Effector memory CD8-positive, alpha-beta T cell (primary cell): ENCODE data around the gene PSMG1.
"Not testable (repeated sequence)": the region's sequence is repeated elsewhere in the genome, so short reads cannot be mapped to it uniquely, and the experiment has no call there.

Source experiments
- ATAC-seq: fragments of 150-1000 bp; cut with Tn5 transposase; replicated peaks from 2 replicates; pipeline ENCODE4 v1.10.0; 2021; ENCODE audit warnings: mild to moderate bottlenecking, moderate library complexity
- DNase-seq, 3 experiments: peaks; one replicate each; pipeline ENCODE4 v3.0.0; 2021
- H3K27ac Mint-ChIP-seq, 2 donors: one replicate each; pipeline ENCODE4 v1.8.0; 2022; ENCODE audit warnings: mild to moderate bottlenecking in 2 of 2, mixed read lengths in 2 of 2, moderate library complexity in 2 of 2
- H3K27me3 Mint-ChIP-seq, 2 donors: one replicate each; pipeline ENCODE4 v1.8.0; 2022; ENCODE audit warnings: mixed read lengths in 2 of 2
- H3K36me3 Mint-ChIP-seq: one replicate; pipeline ENCODE4 v1.8.0; 2022; ENCODE audit warnings: mild to moderate bottlenecking, moderate library complexity, mixed read lengths; ENCODE audit not compliant: insufficient read depth
- H3K4me1 Mint-ChIP-seq, 2 donors: one replicate each; pipeline ENCODE4 v1.8.0; 2022; ENCODE audit warnings: low read depth in 2 of 2, mixed read lengths in 2 of 2
- H3K4me3 Mint-ChIP-seq, 2 donors: one replicate each; pipeline ENCODE4 v1.8.0; 2022; ENCODE audit warnings: mild to moderate bottlenecking in 2 of 2, mixed read lengths in 2 of 2, moderate library complexity in 2 of 2
- H3K9me3 Mint-ChIP-seq, 2 donors: one replicate each; pipeline ENCODE4 v1.8.0; 2022; ENCODE audit warnings: mixed read lengths in 2 of 2

PSMG1 gene

GRCh38 chr21:39164523-39164922 lies 18.7 kb downstream of the PSMG1 start:
- Mint-ChIP-seq H3K27ac (no peak overlapping the region), H3K36me3 (peaks cover 2% of the 10 kb centered on the region), H3K4me1 (no peaks in the 10 kb centered on the region), H3K9me3 (peaks cover 4 to 8% of the 10 kb centered on the region in 2 donors), H3K27me3 (peaks cover 7 to 28% of the 10 kb centered on the region in 2 donors), H3K4me3 (no peak overlapping the region)
- ATAC-seq, result no peak
- no peak for DNase-seq

DNA sequence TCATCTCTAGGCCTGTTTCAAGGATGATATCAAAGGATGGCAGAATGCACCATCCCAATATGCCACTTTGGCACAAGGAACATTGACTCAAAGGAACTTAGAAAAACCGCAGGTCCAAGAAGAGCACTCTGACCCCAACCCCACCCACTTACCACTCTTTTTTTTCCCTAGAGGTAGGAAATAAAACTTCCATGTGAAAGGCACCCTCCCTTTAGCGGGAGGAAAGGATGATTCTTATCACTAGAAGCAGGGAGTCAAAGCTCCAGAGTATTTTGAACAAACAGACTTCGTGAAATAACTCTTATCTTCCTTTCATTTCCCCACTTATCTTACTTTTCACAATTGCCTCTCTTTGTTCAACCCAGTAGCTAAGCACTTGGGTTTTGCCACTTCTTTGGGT lies 22.2 kb downstream of the PSMG1 start:
- H3K27me3 Mint-ChIP-seq, result peaks cover 7 to 28% of the 10 kb centered on the region in 2 donors
- H3K4me3 Mint-ChIP-seq, result no peak overlapping the region
- no peaks in the 10 kb centered on the region for H3K4me1 Mint-ChIP-seq
- no peak for DNase-seq
- no peak overlapping the region for H3K27ac Mint-ChIP-seq
- H3K9me3 Mint-ChIP-seq, result peaks cover 4 to 8% of the 10 kb centered on the region in 2 donors
- no peak for ATAC-seq
- H3K36me3 Mint-ChIP-seq, result no peaks in the 10 kb centered on the region

- DNase-seq (no peak), ATAC-seq (no peak)
- Mint-ChIP-seq H3K27me3 (peaks cover 7 to 21% of the 10 kb centered on the region in 2 donors), H3K27ac (no peak overlapping the region), H3K4me1 (no peaks in the 10 kb centered on the region), H3K4me3 (no peak overlapping the region), H3K9me3 (peaks cover 4 to 8% of the 10 kb centered on the region in 2 donors), H3K36me3 (no peaks in the 10 kb centered on the region)
These were observed 23.7 kb downstream of the PSMG1 start for GRCh38 chr21:39159342-39160063.

DNA sequence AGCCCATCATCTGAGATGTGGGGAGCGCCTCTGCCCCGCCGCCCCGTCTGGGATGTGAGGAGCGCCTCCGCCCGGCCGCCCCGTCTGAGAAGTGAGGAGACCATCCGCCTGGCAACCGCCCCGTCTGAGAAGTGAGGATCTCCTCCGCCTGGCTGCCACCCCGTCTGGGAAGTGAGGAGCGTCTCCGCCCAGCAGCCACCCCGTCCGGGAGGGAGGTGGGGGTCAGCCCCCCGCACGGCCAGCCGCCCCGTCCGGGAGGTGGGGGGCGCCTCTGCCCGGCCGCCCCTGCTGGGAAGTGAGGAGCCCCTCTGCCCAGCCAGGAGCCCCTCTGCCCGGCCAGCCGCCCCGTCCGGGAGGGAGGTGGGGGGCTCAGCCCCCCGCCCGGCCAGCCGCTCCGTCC lies 26.0 kb downstream of the PSMG1 start:
- peaks cover 4 to 15% of the 10 kb centered on the region in 2 donors for H3K27me3 Mint-ChIP-seq
- not testable (repeated sequence) for H3K9me3 Mint-ChIP-seq, H3K4me3 Mint-ChIP-seq, H3K36me3 Mint-ChIP-seq, H3K4me1 Mint-ChIP-seq, ATAC-seq, DNase-seq, H3K27ac Mint-ChIP-seq

DNA sequence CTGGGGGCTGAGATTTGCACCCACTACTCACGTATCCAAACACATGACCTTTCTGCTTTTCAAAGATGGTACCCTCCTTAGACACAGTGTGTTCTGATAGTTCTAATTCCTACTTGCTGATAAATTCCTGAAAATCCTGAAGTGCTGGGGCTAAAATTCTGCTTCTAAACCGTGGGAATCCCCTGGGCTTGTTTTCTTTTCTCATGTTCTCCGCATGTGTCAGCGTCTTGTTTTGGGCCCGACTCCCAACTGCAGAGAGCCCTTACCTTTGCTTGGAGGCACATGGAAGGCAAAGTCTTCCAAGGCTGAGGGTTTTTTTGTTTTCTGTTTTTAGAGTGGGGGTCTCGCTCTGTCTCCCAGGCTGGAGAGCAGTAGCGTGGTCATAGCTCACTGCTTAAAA lies 27.2 kb downstream of the PSMG1 start:
- Mint-ChIP-seq H3K27ac (no peak overlapping the region), H3K9me3 (no peaks in the 10 kb centered on the region), H3K4me3 (no peak overlapping the region), H3K4me1 (no peaks in the 10 kb centered on the region), H3K36me3 (peaks cover 3% of the 10 kb centered on the region), H3K27me3 (peaks cover 7 to 22% of the 10 kb centered on the region in 2 donors)
- ATAC-seq (no peak), DNase-seq (no peak)

- H3K4me1 Mint-ChIP-seq, result no peaks in the 10 kb centered on the region
- peaks cover 3% of the 10 kb centered on the region for H3K36me3 Mint-ChIP-seq
- no peak for DNase-seq
- no peaks in the 10 kb centered on the region for H3K9me3 Mint-ChIP-seq
- H3K27ac Mint-ChIP-seq, result no peak overlapping the region
- H3K27me3 Mint-ChIP-seq, result peaks cover 12 to 26% of the 10 kb centered on the region in 2 donors
- no peak for ATAC-seq
- no peak overlapping the region for H3K4me3 Mint-ChIP-seq
These were observed 27.7 kb downstream of the PSMG1 start for GRCh38 chr21:39155578-39155977.

DNA sequence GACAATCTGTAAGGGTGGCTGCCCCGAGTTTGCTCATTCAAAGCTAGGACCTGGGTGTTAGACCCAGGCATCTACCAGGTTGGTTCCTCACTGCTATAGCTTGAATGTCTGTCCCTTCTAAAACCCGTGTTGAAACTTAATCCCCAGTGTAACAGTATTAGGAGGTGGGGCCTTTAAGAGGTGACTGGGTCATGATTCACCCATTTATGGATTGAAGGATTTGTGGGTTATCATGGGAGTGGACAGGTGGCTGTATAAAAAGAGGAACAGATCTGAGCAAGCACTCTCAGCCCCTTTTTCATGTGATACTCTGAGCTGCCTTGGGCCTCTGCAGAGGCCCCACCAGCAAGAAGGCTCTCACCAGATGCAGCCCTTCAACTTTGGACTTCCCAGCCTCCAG lies 29.4 kb downstream of the PSMG1 start:
- H3K4me3 Mint-ChIP-seq, result no peak overlapping the region
- no peaks in the 10 kb centered on the region for H3K9me3 Mint-ChIP-seq
- ATAC-seq (no peak), DNase-seq (no peak)
- no peak overlapping the region for H3K27ac Mint-ChIP-seq
- peaks cover 3% of the 10 kb centered on the region for H3K36me3 Mint-ChIP-seq
- peaks cover 22 to 35% of the 10 kb centered on the region in 2 donors for H3K27me3 Mint-ChIP-seq
- no peaks in the 10 kb centered on the region for H3K4me1 Mint-ChIP-seq

DNA sequence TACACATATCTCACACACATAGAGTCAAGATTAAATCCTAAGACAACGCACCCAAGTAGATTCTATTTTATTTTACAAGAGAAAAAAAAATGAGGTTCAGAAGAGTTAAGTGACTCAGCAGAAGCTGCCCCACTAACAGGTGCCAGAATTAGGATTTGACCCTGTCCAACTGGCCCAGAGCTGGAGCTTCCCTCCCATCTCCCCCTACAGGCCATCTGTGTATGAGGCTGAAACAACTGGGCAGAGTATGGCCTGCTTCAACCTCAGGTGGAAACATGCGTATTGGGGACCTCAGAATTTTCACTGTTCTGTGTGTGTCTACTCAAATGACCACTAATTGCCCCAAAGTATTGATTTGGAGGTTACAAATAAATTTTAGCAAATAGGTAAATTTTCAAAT lies 29.9 kb downstream of the PSMG1 start:
- Mint-ChIP-seq H3K27me3 (peaks cover 22 to 35% of the 10 kb centered on the region in 2 donors), H3K9me3 (no peaks in the 10 kb centered on the region), H3K4me1 (no peaks in the 10 kb centered on the region), H3K36me3 (peaks cover 3% of the 10 kb centered on the region), H3K27ac (no peak overlapping the region), H3K4me3 (no peak overlapping the region)
- ATAC-seq, result no peak
- DNase-seq, result no peak

GRCh38 chr21:39152271-39152670 lies 31.0 kb downstream of the PSMG1 start:
- peaks cover 3% of the 10 kb centered on the region for H3K36me3 Mint-ChIP-seq

GRCh38 chr21:39150877-39151276 lies 32.4 kb downstream of the PSMG1 start:
- Mint-ChIP-seq H3K27ac (no peak overlapping the region), H3K27me3 (peaks cover 22 to 35% of the 10 kb centered on the region in 2 donors), H3K4me1 (no peaks in the 10 kb centered on the region), H3K9me3 (no peaks in the 10 kb centered on the region), H3K36me3 (peaks cover 3% of the 10 kb centered on the region), H3K4me3 (no peak overlapping the region)
- ATAC-seq (no peak), DNase-seq (no peak)

More at GRCh38 chr21:39152271-39152670, 31.0 kb downstream of the PSMG1 start:
- ATAC-seq (no peak), DNase-seq (no peak)
- Mint-ChIP-seq H3K27ac (no peak overlapping the region), H3K27me3 (peaks cover 22 to 35% of the 10 kb centered on the region in 2 donors), H3K9me3 (no peaks in the 10 kb centered on the region), H3K4me3 (no peak overlapping the region), H3K4me1 (no peaks in the 10 kb centered on the region)

DNA sequence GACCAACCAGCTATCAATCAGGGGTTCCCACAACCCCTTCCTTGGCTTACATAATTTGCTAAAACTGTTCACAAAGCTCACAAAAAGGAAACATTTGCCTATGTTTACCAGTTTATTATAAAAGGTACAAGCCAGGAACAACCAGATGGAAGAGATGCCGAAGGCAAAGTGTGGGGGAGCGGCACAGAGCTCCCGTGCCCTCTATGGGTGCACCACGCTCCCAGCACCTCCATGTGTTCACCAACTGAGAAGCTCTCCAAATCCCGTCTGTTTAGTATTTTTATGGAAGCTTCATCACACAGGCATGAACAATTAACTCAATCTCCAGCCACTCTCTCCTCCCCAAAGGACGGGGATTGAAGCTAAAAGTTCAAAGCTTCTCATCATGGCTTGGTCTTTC lies 32.9 kb downstream of the PSMG1 start:
- Mint-ChIP-seq H3K9me3 (no peaks in the 10 kb centered on the region), H3K36me3 (peaks cover 3% of the 10 kb centered on the region), H3K4me1 (no peaks in the 10 kb centered on the region), H3K27me3 (peaks cover 22 to 35% of the 10 kb centered on the region in 2 donors), H3K4me3 (no peak overlapping the region), H3K27ac (no peak overlapping the region)
- DNase-seq (no peak), ATAC-seq (no peak)

GRCh38 chr21:39149882-39150281 lies 33.4 kb downstream of the PSMG1 start:
- Mint-ChIP-seq H3K4me1 (no peaks in the 10 kb centered on the region), H3K36me3 (peaks cover 3% of the 10 kb centered on the region), H3K27ac (no peak overlapping the region), H3K4me3 (no peak overlapping the region), H3K27me3 (peaks cover 22 to 35% of the 10 kb centered on the region in 2 donors), H3K9me3 (no peaks in the 10 kb centered on the region)
- ATAC-seq (no peak), DNase-seq (no peak)

GRCh38 chr21:39148975-39149374 lies 34.3 kb downstream of the PSMG1 start:
- Mint-ChIP-seq H3K4me3 (no peak overlapping the region), H3K27ac (no peak overlapping the region), H3K4me1 (peaks cover 0 to under 1% of the 10 kb centered on the region in 2 donors), H3K27me3 (peaks cover 22 to 35% of the 10 kb centered on the region in 2 donors), H3K36me3 (peaks cover 3% of the 10 kb centered on the region), H3K9me3 (no peaks in the 10 kb centered on the region)
- DNase-seq (no peak), ATAC-seq (no peak)

DNA sequence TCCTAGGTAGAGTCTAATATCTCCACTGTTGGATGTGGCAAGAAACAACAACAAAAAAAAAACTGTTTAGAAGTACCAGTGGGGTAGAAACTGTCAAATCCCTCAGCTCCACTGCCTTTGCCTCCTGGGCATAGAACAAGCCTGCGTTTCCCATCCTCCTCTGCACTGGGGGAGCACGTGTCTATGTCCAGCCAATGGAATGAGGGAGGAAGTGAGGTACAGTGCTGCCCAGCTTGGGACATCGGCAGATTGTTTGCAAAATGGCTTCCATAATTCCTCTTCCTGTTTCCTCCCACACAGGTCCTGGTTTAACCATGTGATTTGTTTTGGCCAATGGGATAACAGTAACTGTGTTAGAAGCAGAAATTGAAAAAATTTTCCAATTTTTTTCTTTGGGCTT lies 39.1 kb downstream of the PSMG1 start:
- no peak overlapping the region for H3K27ac Mint-ChIP-seq
- no peaks in the 10 kb centered on the region for H3K9me3 Mint-ChIP-seq
- DNase-seq (no peak), ATAC-seq (no peak)
- no peaks in the 10 kb centered on the region for H3K36me3 Mint-ChIP-seq
- H3K4me1 Mint-ChIP-seq, result peaks cover 0 to 3% of the 10 kb centered on the region in 2 donors
- H3K27me3 Mint-ChIP-seq, result peaks cover 6 to 20% of the 10 kb centered on the region in 2 donors
- no peak overlapping the region for H3K4me3 Mint-ChIP-seq
